ENCODE results near the gene KSR2.

KSR2 gene

DNA sequence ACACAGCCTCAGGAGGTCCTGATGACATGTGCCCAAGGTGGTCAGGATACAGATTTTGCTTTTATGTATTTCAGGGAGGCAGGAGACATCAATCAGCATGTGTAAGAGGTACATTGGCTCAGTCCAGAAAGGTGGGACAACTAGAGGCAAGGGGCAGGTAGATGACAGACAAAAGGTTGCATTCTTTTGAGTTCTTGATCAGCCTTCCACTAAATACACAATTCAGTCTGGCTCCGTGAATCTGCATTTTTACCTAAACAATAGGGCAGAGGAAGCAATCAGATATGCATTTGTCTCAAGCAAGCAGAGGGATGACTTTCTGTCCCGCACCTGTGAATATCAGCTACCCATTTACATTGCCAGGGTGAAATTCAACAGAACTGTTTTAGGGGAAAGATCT is 178.6 kb downstream of the KSR2 start:
- TF ChIP-seq, protein P1, sequence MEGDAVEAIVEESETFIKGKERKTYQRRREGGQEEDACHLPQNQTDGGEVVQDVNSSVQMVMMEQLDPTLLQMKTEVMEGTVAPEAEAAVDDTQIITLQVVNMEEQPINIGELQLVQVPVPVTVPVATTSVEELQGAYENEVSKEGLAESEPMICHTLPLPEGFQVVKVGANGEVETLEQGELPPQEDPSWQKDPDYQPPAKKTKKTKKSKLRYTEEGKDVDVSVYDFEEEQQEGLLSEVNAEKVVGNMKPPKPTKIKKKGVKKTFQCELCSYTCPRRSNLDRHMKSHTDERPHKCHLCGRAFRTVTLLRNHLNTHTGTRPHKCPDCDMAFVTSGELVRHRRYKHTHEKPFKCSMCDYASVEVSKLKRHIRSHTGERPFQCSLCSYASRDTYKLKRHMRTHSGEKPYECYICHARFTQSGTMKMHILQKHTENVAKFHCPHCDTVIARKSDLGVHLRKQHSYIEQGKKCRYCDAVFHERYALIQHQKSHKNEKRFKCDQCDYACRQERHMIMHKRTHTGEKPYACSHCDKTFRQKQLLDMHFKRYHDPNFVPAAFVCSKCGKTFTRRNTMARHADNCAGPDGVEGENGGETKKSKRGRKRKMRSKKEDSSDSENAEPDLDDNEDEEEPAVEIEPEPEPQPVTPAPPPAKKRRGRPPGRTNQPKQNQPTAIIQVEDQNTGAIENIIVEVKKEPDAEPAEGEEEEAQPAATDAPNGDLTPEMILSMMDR (IDR thresholded peaks at IDR 0.05; ENCODE audit: insufficient read depth, missing control alignments) = no peak
- FAIRE-seq (no peak), DNase-seq (ENCODE audit: insufficient read length, low spot score) (no peak)

DNA sequence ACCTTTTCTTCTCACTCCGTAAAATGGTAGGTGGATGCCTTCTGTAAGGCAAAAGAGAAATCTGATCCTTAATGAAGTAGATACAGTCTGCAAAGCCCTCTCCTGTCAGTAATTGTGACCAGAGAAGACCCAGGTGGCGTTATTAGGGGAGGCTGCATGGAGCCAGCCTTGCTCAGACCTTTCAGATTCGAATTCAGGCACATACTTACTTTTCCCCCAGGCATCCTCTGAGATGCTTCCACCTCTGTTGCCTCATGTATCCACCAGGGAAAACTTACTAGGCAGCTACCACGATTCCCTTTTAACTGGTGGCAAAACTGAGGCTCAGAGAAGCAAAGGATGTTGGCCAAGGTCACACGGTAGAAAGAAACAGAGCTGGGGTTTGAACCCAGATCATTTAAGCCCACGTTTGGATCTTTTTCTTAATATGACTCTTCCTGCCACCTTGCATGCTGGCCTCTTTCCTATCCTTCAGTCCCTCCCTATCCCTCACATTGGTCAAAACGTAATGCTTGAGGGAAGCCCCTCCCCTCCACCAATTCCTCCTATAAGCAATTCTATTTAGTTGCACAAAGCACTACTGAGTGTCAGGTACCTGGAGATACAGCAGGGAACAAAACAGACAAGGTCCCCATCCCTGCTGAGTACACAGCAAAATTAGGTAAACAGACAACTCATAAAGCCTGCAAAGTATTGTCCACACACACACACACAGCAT is 179.4 kb downstream of the KSR2 start:
- FAIRE-seq (no peak), DNase-seq (ENCODE audit: insufficient read length, low spot score) (no peak)
- TF ChIP-seq, protein P1 (IDR thresholded peaks at IDR 0.05; ENCODE audit: insufficient read depth, missing control alignments) = no peak

DNA sequence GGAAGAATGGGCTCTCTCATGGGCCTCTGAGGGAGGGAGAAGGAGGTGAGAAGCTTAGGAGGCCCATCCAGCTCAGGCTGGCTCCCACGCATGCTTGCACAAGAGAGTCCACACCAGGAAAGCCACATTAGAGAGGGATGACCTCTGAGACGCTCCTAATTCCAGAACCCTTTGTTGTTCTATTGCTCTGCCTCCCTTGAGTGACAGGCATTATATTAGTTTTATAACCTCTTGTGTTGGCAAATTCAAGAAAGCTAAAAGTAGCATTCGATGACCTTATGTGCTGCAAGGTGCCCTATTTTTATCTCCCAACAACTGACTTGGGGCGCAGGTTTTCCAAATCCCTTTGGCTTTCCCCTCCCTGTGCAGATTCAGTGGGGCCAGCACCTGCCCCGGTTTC is 190.1 kb downstream of the KSR2 start:
- no peak for DNase-seq (ENCODE audit: insufficient read length, low spot score)
- no peak for FAIRE-seq

DNA sequence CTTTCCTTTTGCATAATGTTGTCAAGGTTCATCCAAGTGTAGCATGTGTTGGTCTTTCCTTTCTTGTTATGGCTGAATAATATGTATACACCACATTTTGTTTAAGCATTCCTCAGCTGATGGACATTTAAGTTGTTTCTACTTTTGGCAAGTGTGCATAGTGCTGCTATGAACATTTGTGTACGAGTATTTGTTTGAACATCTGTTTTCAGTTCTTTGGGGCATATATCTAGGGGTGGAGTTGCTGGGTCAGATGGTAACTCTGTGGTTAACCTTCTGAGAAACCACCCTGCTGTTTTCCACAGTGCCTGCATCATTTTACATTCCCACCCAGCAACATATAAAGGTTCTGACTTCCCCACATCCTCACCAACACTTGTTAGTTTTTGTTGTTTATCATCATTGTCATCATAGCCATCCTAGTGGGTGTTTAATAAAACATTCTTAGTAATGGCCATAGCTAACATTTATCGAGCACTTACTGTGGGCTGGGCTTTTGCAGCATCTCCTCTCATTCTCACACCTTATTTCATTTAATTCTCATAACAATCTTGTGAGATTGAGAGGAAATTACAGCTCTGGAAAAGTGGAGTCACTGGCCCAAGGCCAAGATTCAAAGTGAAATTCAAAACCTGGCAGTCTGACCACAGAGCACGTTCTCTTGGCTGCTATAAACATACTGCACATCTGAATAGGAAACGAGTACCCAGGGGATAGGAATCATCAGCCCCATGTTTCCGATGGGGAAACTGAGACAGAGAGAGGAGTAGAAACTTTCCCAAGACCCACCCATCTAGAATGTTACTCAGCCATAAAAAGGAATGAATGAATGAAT is 193.6 kb downstream of the KSR2 start:
- TF ChIP-seq, protein P1 (IDR thresholded peaks at IDR 0.05; ENCODE audit: insufficient read depth, missing control alignments) = no peak
- no peak for DNase-seq (ENCODE audit: insufficient read length, low spot score)
- no peak for FAIRE-seq

More for the DNA sequence above, 190.1 kb downstream of the KSR2 start:
- TF ChIP-seq, protein P1 (IDR thresholded peaks at IDR 0.05; ENCODE audit: insufficient read depth, missing control alignments) = no peak

DNA sequence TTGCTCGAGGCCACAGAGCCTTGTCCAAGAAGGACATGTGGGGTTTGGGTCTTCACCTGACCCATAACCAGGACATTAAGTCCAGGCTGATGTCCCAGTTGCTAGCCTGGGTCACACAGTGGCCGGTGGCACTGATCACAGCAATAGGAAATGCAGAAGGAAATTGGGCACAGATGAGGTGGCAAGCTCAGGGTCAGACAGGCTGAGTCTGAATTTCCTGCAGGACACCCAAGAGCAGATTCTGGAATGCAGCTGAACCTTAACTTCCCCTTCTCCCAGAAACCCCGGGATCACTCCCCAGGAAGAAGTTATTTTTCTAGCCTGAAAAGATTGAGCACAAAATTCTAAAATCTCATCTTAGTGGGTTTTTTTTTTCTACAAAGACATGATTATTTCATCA is 199.9 kb downstream of the KSR2 start:
- no peak for FAIRE-seq
- TF ChIP-seq, protein P1 (IDR thresholded peaks at IDR 0.05; ENCODE audit: insufficient read depth, missing control alignments) = no peak
- no peak for DNase-seq (ENCODE audit: insufficient read length, low spot score)

DNA sequence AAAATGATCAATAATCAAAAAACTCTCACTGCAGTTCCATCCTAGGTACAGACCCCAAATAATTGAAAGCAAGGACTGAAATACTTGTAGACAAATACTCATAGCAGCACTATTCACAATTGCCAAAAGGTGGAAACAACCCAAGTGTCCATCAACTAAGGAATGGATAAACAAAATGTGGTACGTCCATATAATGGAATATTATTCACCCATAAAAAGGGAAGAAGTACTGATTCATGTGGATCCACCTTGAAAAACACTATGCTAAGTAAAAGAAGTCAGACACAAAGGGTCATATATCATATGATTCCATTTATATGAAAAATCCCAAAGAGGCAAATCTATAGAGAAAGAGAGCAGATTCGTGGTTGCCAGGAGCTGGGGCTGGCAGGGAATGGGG is 202.8 kb downstream of the KSR2 start:
- DNase-seq (ENCODE audit: insufficient read length, low spot score) = no peak
- FAIRE-seq = no peak
- TF ChIP-seq, protein P1 (IDR thresholded peaks at IDR 0.05; ENCODE audit: insufficient read depth, missing control alignments) = no peak

DNA sequence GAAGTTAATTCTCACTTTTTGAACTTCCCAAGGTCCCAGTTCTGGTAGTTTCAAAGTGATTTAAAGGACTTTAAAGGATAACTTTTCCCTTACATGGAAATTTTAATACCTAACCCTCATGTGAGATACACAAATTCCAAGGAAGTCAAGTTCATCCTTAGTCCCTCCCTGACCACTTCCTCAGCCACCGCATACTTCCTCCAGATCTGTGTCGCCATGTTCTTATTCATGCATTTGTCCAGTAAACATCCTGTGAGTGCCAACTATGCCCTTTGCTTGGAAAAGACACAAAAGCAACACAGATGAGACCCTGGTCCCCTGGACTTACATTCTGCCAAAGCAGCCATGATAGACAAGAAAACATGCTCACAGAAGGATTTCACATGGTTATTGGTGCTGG is 206.6 kb downstream of the KSR2 start:
- DNase-seq (ENCODE audit: insufficient read length, low spot score) = no peak
- FAIRE-seq = no peak

More for the DNA sequence above, 206.6 kb downstream of the KSR2 start:
- TF ChIP-seq, protein P1 (IDR thresholded peaks at IDR 0.05; ENCODE audit: insufficient read depth, missing control alignments) = no peak

Data from D721Med (cell line).